GM23338 (cell line): ENCODE measurements around the gene POLR3F. TPM values are rescaled to one million over a fixed set of nuclear protein-coding genes. Genes with fewer than 3 reads are reported as not detected.

Experiments
- ATAC-seq: fragments of 200-7000 bp; cut with Tn5 transposase; 3 replicates; pipeline ENCODE4 v1.9.1; 2020
- DNase-seq: peaks from one replicate; pipeline ENCODE4 v3.0.0-alpha.2; 2015; ENCODE audit warnings: low spot score
- H2AFZ ChIP-seq: fragments of 200-600 bp; sonication (generic); 2 replicates; pipeline ENCODE4 v1.8.0; 2016; ENCODE audit warnings: antibody characterized with exemption, mild to moderate bottlenecking, moderate library complexity
- H3F3A ChIP-seq: fragments of 200-600 bp; sonication (generic); replicated peaks from 2 replicates; pipeline ENCODE4 v1.8.0; 2017; ENCODE audit warnings: antibody characterized with exemption, mixed run types, low read depth
- H3K27ac ChIP-seq: fragments of 200-600 bp; sonication (generic); 2 replicates; pipeline ENCODE4 v1.6.1; 2016; ENCODE audit warnings: low read depth
- H3K27me3 ChIP-seq: fragments of 200-600 bp; sonication (generic); 2 replicates; pipeline ENCODE4 v1.8.0; 2016; ENCODE audit warnings: mild to moderate bottlenecking, mixed run types, moderate library complexity; ENCODE audit not compliant: insufficient read depth
- H3K36me3 ChIP-seq: fragments of 200-600 bp; sonication (generic); 2 replicates; pipeline ENCODE4 v1.8.0; 2016; ENCODE audit warnings: mild to moderate bottlenecking; ENCODE audit not compliant: insufficient read depth
- H3K4me1 ChIP-seq: fragments of 200-600 bp; sonication (generic); 2 replicates; pipeline ENCODE4 v1.8.0; 2016; ENCODE audit warnings: mild to moderate bottlenecking, moderate library complexity; ENCODE audit not compliant: insufficient read depth
- H3K4me2 ChIP-seq: fragments of 200-600 bp; sonication (generic); 2 replicates; pipeline ENCODE4 v1.7.1; 2017; ENCODE audit warnings: mixed run types
- H3K4me3 ChIP-seq: fragments of 200-600 bp; sonication (generic); 2 replicates; pipeline ENCODE4 v1.6.1; 2016; ENCODE audit warnings: mixed run types
- H3K79me2 ChIP-seq: fragments of 200-600 bp; sonication (generic); replicated peaks from 2 replicates; pipeline ENCODE4 v1.8.0; 2017; ENCODE audit warnings: mild to moderate bottlenecking; ENCODE audit not compliant: insufficient read depth
- H3K9me2 ChIP-seq: fragments of 200-600 bp; sonication (generic); 2 replicates; pipeline ENCODE4 v1.8.0; 2017; ENCODE audit not compliant: insufficient read depth
- H4K20me1 ChIP-seq: fragments of 200-600 bp; sonication (generic); replicated peaks from 2 replicates; pipeline ENCODE4 v1.8.0; 2017; ENCODE audit warnings: mild to moderate bottlenecking; ENCODE audit not compliant: insufficient read depth
- H3K27ac Mint-ChIP-seq: 2 replicates; pipeline ENCODE4 v1.8.0; 2020; ENCODE audit warnings: inconsistent platforms, mild to moderate bottlenecking, moderate library complexity, mixed read lengths
- H3K27me3 Mint-ChIP-seq: 3 replicates; pipeline ENCODE4 v1.8.0; 2022; ENCODE audit warnings: low read depth, mild to moderate bottlenecking, moderate library complexity, mixed read lengths, inconsistent platforms; ENCODE audit not compliant: insufficient read depth, poor library complexity
- H3K36me3 Mint-ChIP-seq: 3 replicates; pipeline ENCODE4 v1.8.0; 2021; ENCODE audit warnings: low read depth, mild to moderate bottlenecking, inconsistent platforms, moderate library complexity, mixed read lengths
- H3K4me1 Mint-ChIP-seq: 3 replicates; pipeline ENCODE4 v1.8.0; 2020; ENCODE audit warnings: mild to moderate bottlenecking, inconsistent platforms, mixed read lengths
- H3K4me3 Mint-ChIP-seq: 3 replicates; pipeline ENCODE4 v1.8.0; 2021; ENCODE audit warnings: moderate library complexity, mild to moderate bottlenecking, inconsistent platforms, mixed read lengths
- H3K9me3 Mint-ChIP-seq: 3 replicates; pipeline ENCODE4 v1.8.0; 2020; ENCODE audit warnings: moderate library complexity, mild to moderate bottlenecking, inconsistent platforms, mixed read lengths
- CREB1 ChIP-seq: fragments of 250-450 bp; sonication (Bioruptor Pico); IDR thresholded peaks from 2 replicates; pipeline ENCODE4 v1.5.0; 2020; ENCODE audit warnings: low read depth, mild to moderate bottlenecking, moderate library complexity
- CTCF ChIP-seq, 2 experiments: fragments of 200-600 bp in 1 of 2; sonication (generic) in 1 of 2; conservative IDR thresholded peaks; 2 replicates each; pipeline versions ENCODE4 v1.5.1 to v1.6.1; 2016 to 2017; ENCODE audit warnings: antibody characterized with exemption in 2 of 2, low read depth in 2 of 2, mild to moderate bottlenecking in 2 of 2, moderate library complexity in 1 of 2
- ETS1 ChIP-seq: IDR thresholded peaks from 2 replicates; pipeline ENCODE4 v1.6.1; 2016; ENCODE audit warnings: antibody characterized with exemption
- EZH2phosphoT487 ChIP-seq: fragments of 200-600 bp; sonication (generic); IDR thresholded peaks from one replicate; pipeline ENCODE4 v1.8.1; 2018; ENCODE audit warnings: antibody characterized with exemption; ENCODE audit not compliant: unreplicated experiment
- JUNB ChIP-seq: IDR thresholded peaks from one replicate; pipeline ENCODE4 v1.6.1; 2016; ENCODE audit warnings: antibody characterized with exemption; ENCODE audit not compliant: unreplicated experiment
- ZNF331 ChIP-seq: fragments of 250-450 bp; sonication (Bioruptor Pico); IDR thresholded peaks from 2 replicates; pipeline ENCODE4 v1.5.0; 2020; ENCODE audit warnings: low read depth, mild to moderate bottlenecking, moderate library complexity
- ZNF462 ChIP-seq: fragments of 250-450 bp; sonication (Bioruptor Pico); IDR thresholded peaks from 2 replicates; pipeline ENCODE4 v1.5.0; 2020; ENCODE audit warnings: mild to moderate bottlenecking, moderate library complexity
- microRNA counts: library from miRNA; unstranded; fragments of <30 nt; microRNA quantifications from one replicate; lab custom pipeline; 2017
- microRNA-seq: library from miRNA; unstranded; fragments of <30 nt; microRNA quantifications from one replicate; pipeline ENCODE4, GENCODE V29; 2017
- polyA plus RNA-seq: library from polyadenylated mRNA; unstranded; fragments of >200 nt; fragmentation: Nextera tagmentation; extraction: Ambion mirVana; gene quantifications from 2 replicates; pipeline ENCODE4 v1.2.1, GENCODE V29; 2016
- small RNA-seq: library from RNA; depleted of rRNA; stranded (forward); fragments of <200 nt; gene quantifications from one replicate; pipeline ENCODE3, GENCODE V24; 2014; ENCODE audit warnings: low replicate concordance
- total RNA-seq: library from RNA; depleted of rRNA; stranded (reverse); fragments of >200 nt; shearing (Covaris generic); gene quantifications from 2 replicates; pipeline ENCODE4 v1.2.3, GENCODE V29; 2014; rRNA removed

Gene POLR3F
- total and polyA plus RNA-seq, 2 experiments from 2014 or later: 11.0 to 30.6 TPM

- H3K4me3 Mint-ChIP-seq: no peak overlapping the region
- no peak for ATAC-seq
- H3K4me1 ChIP-seq: no peaks in the 10 kb centered on the region
Measured at GRCh38 chr20:18533978-18534644, 66.9 kb downstream of the POLR3F start.

More at GRCh38 chr20:18533978-18534644, 66.9 kb downstream of the POLR3F start:
- Histone ChIP-seq H3K79me2 (no peaks in the 10 kb centered on the region), H2AFZ (no peak overlapping the region), H3K36me3 (peaks cover 53% of the 10 kb centered on the region), H3K9me2 (no peaks in the 10 kb centered on the region), H4K20me1 (peaks cover 4% of the 10 kb centered on the region), H3K4me3 (no peak overlapping the region), H3K27me3 (no peaks in the 10 kb centered on the region), H3K27ac (no peak overlapping the region), H3K4me2 (no peak overlapping the region), H3F3A (no peaks in the 10 kb centered on the region)
- H3K9me3 Mint-ChIP-seq: no peaks in the 10 kb centered on the region
- H3K27me3 Mint-ChIP-seq: peaks cover 3% of the 10 kb centered on the region
- no peak for TF ChIP-seq ZNF462 (CRISPR knock-in tag)
- TF ChIP-seq JUNB: no peak
- TF ChIP-seq ETS1: no peak
- no peak for TF ChIP-seq ZNF331 (CRISPR knock-in tag)
- no peak for TF ChIP-seq EZH2phosphoT487
- TF ChIP-seq CTCF (conservative IDR thresholded peaks at IDR 0.05; ENCODE audit: low read depth in 2 of 2): no peak
- TF ChIP-seq CREB1: no peak
- no peak for DNase-seq
- no peak overlapping the region for H3K27ac Mint-ChIP-seq
- H3K4me1 Mint-ChIP-seq: no peaks in the 10 kb centered on the region
- peaks cover 84% of the 10 kb centered on the region for H3K36me3 Mint-ChIP-seq

MicroRNAs encoded within 50 kb of the gene (microRNA counts, 767-probe panel; counts per million panel counts)
- not detected for microRNA hsa-miR-3192 (lab: Ali Mortazavi, UCI)

Small RNA genes within 50 kb of the gene (microRNA-seq; reads per million reads assigned to microRNA genes)
- not detected for gene MIR3192

Small RNA genes within 50 kb of the gene (small RNA-seq; reads per million reads assigned to genes)
- gene MIR3192: not detected
- not detected for gene RNA5SP476

Other genes with a start within 250 kb of the POLR3F start
- 14.4 and 15.1 TPM in 2 replicates for gene ZNF133, start 178.9 kb upstream of the POLR3F start, total RNA-seq
- 9.4 and 10.6 TPM in 2 replicates for gene ZNF133, start 178.9 kb upstream of the POLR3F start, polyA plus RNA-seq
- gene DZANK1, start 360 bp upstream of the POLR3F start, total RNA-seq: 6.7 and 8.3 TPM in 2 replicates
- 6.1 and 7.9 TPM in 2 replicates for gene DZANK1, start 360 bp upstream of the POLR3F start, polyA plus RNA-seq
- gene RBBP9, start 29.8 kb downstream of the POLR3F start, total RNA-seq: 21.1 and 26.2 TPM in 2 replicates
- 3.2 and 4.8 TPM in 2 replicates for gene RBBP9, start 29.8 kb downstream of the POLR3F start, polyA plus RNA-seq
- 50.0 and 66.6 TPM in 2 replicates for gene SEC23B, start 40.5 kb downstream of the POLR3F start, total RNA-seq
- 27.2 and 28.3 TPM in 2 replicates for gene SEC23B, start 40.5 kb downstream of the POLR3F start, polyA plus RNA-seq
- gene SMIM26, start 100.0 kb downstream of the POLR3F start, total RNA-seq: 94.3 and 108 TPM in 2 replicates
- 308 and 363 TPM in 2 replicates for gene SMIM26, start 100.0 kb downstream of the POLR3F start, polyA plus RNA-seq
- gene DTD1, start 120.7 kb downstream of the POLR3F start, total RNA-seq: 69.8 and 82.7 TPM in 2 replicates
- gene DTD1, start 120.7 kb downstream of the POLR3F start, polyA plus RNA-seq: 65.6 and 74.0 TPM in 2 replicates